UCSD-AML1 (cell line): ENCODE data around the gene MDH1B.
"Not testable (repeated sequence)": the region's sequence is repeated elsewhere in the genome, so short reads cannot be mapped to it uniquely, and the experiment has no call there.

Experiments
- DNase-seq: peaks from one replicate; lab custom pipeline; 2025; ENCODE audit not compliant: unreplicated experiment; lab: John Stamatoyannopoulos, UW

The MDH1B gene

GRCh38 chr2:206765242-206766056 lies at the start of gene MDH1B, which contains the start of gene FASTKD2:
Gene MDH1B, minus strand, starts transcription at chr2:206765328. Its CDS starts 57 bp downstream, at chr2:206765271.
Gene FASTKD2, plus strand, starts transcription at chr2:206765606. Its CDS starts 1,088 bp downstream, at chr2:206766694.
- peak; percentile 85 for DNase-seq

- no peak for DNase-seq
These were observed 49.4 kb upstream of the MDH1B start for GRCh38 chr2:206814498-206814897.

GRCh38 chr2:206812471-206812870 lies 47.3 kb upstream of the MDH1B start:
- not testable (repeated sequence) for DNase-seq

- not testable (repeated sequence) for DNase-seq
These were observed 42.5 kb upstream of the MDH1B start for GRCh38 chr2:206807624-206808023.

- no peak for DNase-seq
These were observed 40.9 kb upstream of the MDH1B start for GRCh38 chr2:206805887-206806607.

GRCh38 chr2:206804326-206804725 lies 39.2 kb upstream of the MDH1B start:
- DNase-seq, result no peak

GRCh38 chr2:206802654-206803514 lies 37.8 kb upstream of the MDH1B start:
- DNase-seq, result no peak

GRCh38 chr2:206801418-206802189 lies 36.5 kb upstream of the MDH1B start:
- DNase-seq, result no peak

GRCh38 chr2:206800506-206801417 lies 35.6 kb upstream of the MDH1B start:
- peak; percentile 43 for DNase-seq

GRCh38 chr2:206799083-206799482 lies 34.0 kb upstream of the MDH1B start:
- DNase-seq, result no peak

GRCh38 chr2:206798000-206798399 lies 32.9 kb upstream of the MDH1B start:
- no peak for DNase-seq

- no peak for DNase-seq
These were observed 32.2 kb upstream of the MDH1B start for GRCh38 chr2:206797376-206797775.

- DNase-seq, result no peak
These were observed 27.5 kb upstream of the MDH1B start for GRCh38 chr2:206792645-206793044.

GRCh38 chr2:206790311-206790935 lies 25.3 kb upstream of the MDH1B start:
- no peak for DNase-seq

GRCh38 chr2:206784559-206785353 lies 19.6 kb upstream of the MDH1B start:
- DNase-seq, result no peak

- no peak for DNase-seq
These were observed 18.6 kb upstream of the MDH1B start for GRCh38 chr2:206783718-206784117.

- no peak for DNase-seq
These were observed 15.5 kb upstream of the MDH1B start for GRCh38 chr2:206780671-206781070.

- DNase-seq, result no peak
These were observed 11.3 kb upstream of the MDH1B start for GRCh38 chr2:206776432-206776831.
